H9 (cell line): ENCODE results near the gene RPS16. TPM values are rescaled to one million over a fixed set of nuclear protein-coding genes. Genes with fewer than 3 reads are reported as not detected.

Experiments used
- DNase-seq: peaks from one replicate; pipeline ENCODE4 v3.0.0-alpha.2; 2017
- H2AFZ ChIP-seq: one replicate; pipeline ENCODE4 v1.6.1; 2013; ENCODE audit warnings: mild to moderate bottlenecking, low read length, control low read depth, moderate library complexity
- H2AK5ac ChIP-seq: 2 replicates; pipeline ENCODE4 v1.6.1; 2013; ENCODE audit warnings: low read length, control low read depth, mixed read lengths; ENCODE audit not compliant: insufficient read length
- H2BK120ac ChIP-seq: one replicate; pipeline ENCODE4 v1.6.1; 2013; ENCODE audit warnings: low read depth, mild to moderate bottlenecking, low read length, control low read depth, inconsistent platforms; ENCODE audit not compliant: poor library complexity, severe bottlenecking
- H2BK12ac ChIP-seq: 2 replicates; pipeline ENCODE4 v1.6.1; 2013; ENCODE audit warnings: low read length, control low read depth, mixed read lengths, low read depth; ENCODE audit not compliant: insufficient read length
- H2BK15ac ChIP-seq: 2 replicates; pipeline ENCODE4 v1.6.1; 2013; ENCODE audit warnings: low read depth, low read length, control low read depth
- H2BK20ac ChIP-seq: one replicate; pipeline ENCODE4 v1.6.1; 2013; ENCODE audit warnings: low read depth, mild to moderate bottlenecking, low read length, control low read depth, inconsistent platforms; ENCODE audit not compliant: poor library complexity, severe bottlenecking
- H2BK5ac ChIP-seq: 2 replicates; pipeline ENCODE4 v1.6.1; 2013; ENCODE audit warnings: low read length, control low read depth, mixed read lengths; ENCODE audit not compliant: insufficient read length
- H3K14ac ChIP-seq: 2 replicates; pipeline ENCODE4 v1.6.1; 2013; ENCODE audit warnings: low read length, control low read depth; ENCODE audit not compliant: insufficient read depth
- H3K18ac ChIP-seq: 2 replicates; pipeline ENCODE4 v1.6.1; 2013; ENCODE audit warnings: low read depth, mild to moderate bottlenecking, mixed read lengths, low read length, control low read depth; ENCODE audit not compliant: insufficient read length
- H3K23ac ChIP-seq: 2 replicates; pipeline ENCODE4 v1.6.1; 2013; ENCODE audit warnings: low read length, control low read depth, mixed read lengths, low read depth; ENCODE audit not compliant: insufficient read length
- H3K23me2 ChIP-seq: 2 replicates; pipeline ENCODE4 v1.6.1; 2013; ENCODE audit warnings: low read depth, mild to moderate bottlenecking, mixed read lengths, low read length, control low read depth; ENCODE audit not compliant: insufficient read length, poor library complexity, severe bottlenecking
- H3K27ac ChIP-seq: 2 replicates; pipeline ENCODE4 v1.5.1; 2013; ENCODE audit warnings: low read length, control low read depth, mixed read lengths, low read depth; ENCODE audit not compliant: insufficient read length
- H3K27me3 ChIP-seq: 2 replicates; pipeline ENCODE4 v1.6.1; 2013; ENCODE audit warnings: low read length, control low read depth, inconsistent platforms; ENCODE audit not compliant: insufficient read depth
- H3K4ac ChIP-seq: 2 replicates; pipeline ENCODE4 v1.6.1; 2013; ENCODE audit warnings: low read depth, mild to moderate bottlenecking, control low read depth, inconsistent platforms, low read length, moderate library complexity
- H3K4me1 ChIP-seq: 2 replicates; pipeline ENCODE4 v1.6.1; 2013; ENCODE audit warnings: low read length, control low read depth, inconsistent platforms; ENCODE audit not compliant: insufficient read depth
- H3K4me2 ChIP-seq: 2 replicates; pipeline ENCODE4 v1.6.1; 2013; ENCODE audit warnings: low read length, control low read depth, mixed read lengths; ENCODE audit not compliant: insufficient read length, insufficient read depth
- H3K56ac ChIP-seq: 2 replicates; pipeline ENCODE4 v1.6.1; 2013; ENCODE audit warnings: low read depth, mild to moderate bottlenecking, mixed read lengths, low read length, control low read depth; ENCODE audit not compliant: insufficient read length
- H3K79me1 ChIP-seq: 2 replicates; pipeline ENCODE4 v1.6.1; 2013; ENCODE audit warnings: low read depth, mild to moderate bottlenecking, moderate library complexity, low read length, control low read depth, inconsistent platforms; ENCODE audit not compliant: insufficient read depth, poor library complexity, severe bottlenecking
- H3K79me2 ChIP-seq: 2 replicates; pipeline ENCODE4 v1.6.1; 2013; ENCODE audit warnings: low read length, control low read depth, inconsistent platforms; ENCODE audit not compliant: insufficient read depth
- H3K9ac ChIP-seq: 2 replicates; pipeline ENCODE4 v1.6.1; 2013; ENCODE audit warnings: low read length, control low read depth, mixed read lengths; ENCODE audit not compliant: insufficient read length; ENCODE audit errors: extremely low read depth
- H3K9me3 ChIP-seq: one replicate; pipeline ENCODE4 v1.6.1; 2013; ENCODE audit warnings: low read depth, low read length, inconsistent platforms; ENCODE audit not compliant: control insufficient read depth
- H3T11ph ChIP-seq: one replicate; pipeline ENCODE4 v1.6.1; 2013; ENCODE audit warnings: mild to moderate bottlenecking, low read length, control low read depth, inconsistent platforms
- H4K20me1 ChIP-seq: one replicate; pipeline ENCODE4 v1.6.1; 2013; ENCODE audit not compliant: control insufficient read depth, insufficient read length, insufficient read depth
- H4K5ac ChIP-seq: 2 replicates; pipeline ENCODE4 v1.6.1; 2013; ENCODE audit warnings: low read depth, mild to moderate bottlenecking, mixed read lengths, low read length, control low read depth; ENCODE audit not compliant: insufficient read length
- H4K8ac ChIP-seq: replicated peaks from 2 replicates; pipeline ENCODE4 v1.6.1; 2013; ENCODE audit warnings: low read length, control low read depth, mixed read lengths, low read depth; ENCODE audit not compliant: insufficient read length
- H4K91ac ChIP-seq: 2 replicates; pipeline ENCODE4 v1.6.1; 2013; ENCODE audit warnings: low read depth, mild to moderate bottlenecking, moderate library complexity, mixed read lengths, low read length, control low read depth; ENCODE audit not compliant: insufficient read length
- H3K27ac Mint-ChIP-seq, 3 experiments: 2 replicates in 2 of 3; 3 replicates in 1 of 3; pipeline ENCODE4 v1.8.0; 2020 to 2021; ENCODE audit warnings: mixed read lengths in 3 of 3, mild to moderate bottlenecking in 1 of 3, moderate library complexity in 1 of 3
- H3K27me3 Mint-ChIP-seq: 2 replicates; pipeline ENCODE4 v1.8.0; 2021; ENCODE audit warnings: low read depth, mild to moderate bottlenecking, moderate library complexity, mixed read lengths
- H3K36me3 Mint-ChIP-seq, 3 experiments: 2 replicates in 2 of 3; 3 replicates in 1 of 3; pipeline ENCODE4 v1.8.0; 2020 to 2021; ENCODE audit warnings: low read depth in 3 of 3, mixed read lengths in 3 of 3; ENCODE audit not compliant: insufficient read depth in 1 of 3
- H3K4me1 Mint-ChIP-seq, 2 experiments: 2 replicates each; pipeline ENCODE4 v1.8.0; 2020; ENCODE audit warnings: mixed read lengths in 2 of 2
- H3K4me3 Mint-ChIP-seq, 2 experiments: 2 replicates in 1 of 2; 3 replicates in 1 of 2; pipeline ENCODE4 v1.8.0; 2020 to 2021; ENCODE audit warnings: mild to moderate bottlenecking in 2 of 2, mixed read lengths in 2 of 2, moderate library complexity in 1 of 2
- H3K9me3 Mint-ChIP-seq, 2 experiments: 2 replicates in 1 of 2; 3 replicates in 1 of 2; pipeline ENCODE4 v1.8.0; 2020; ENCODE audit warnings: mild to moderate bottlenecking in 2 of 2, mixed read lengths in 2 of 2, moderate library complexity in 1 of 2
- WGBS: extraction: QIAGEN DNeasy Blood & Tissue Kit; methylation state at CpG from one replicate; pipeline ENCODE4 v1.1.7; 2013; ENCODE audit warnings: missing lambda C conversion rate, low lambda C conversion rate, mixed read lengths; ENCODE audit not compliant: insufficient read length; ENCODE audit errors: extremely low coverage; 5-methylcytosine and 5-hydroxymethylcytosine counted together
- total RNA-seq: library from RNA; stranded (reverse); gene quantifications from 2 replicates; pipeline ENCODE4 v1.2.1, GENCODE V29; 2021
- TF ChIP-seq, protein P1 (sequence below): fragments of 200-600 bp; sonication (generic); conservative IDR thresholded peaks from 3 replicates; pipeline ENCODE4 v1.8.0; 2021; ENCODE audit warnings: antibody characterized with exemption, mild to moderate bottlenecking

The RPS16 gene
- total RNA-seq, 1 experiment from 2014 or later = 2,711 TPM

DNA sequence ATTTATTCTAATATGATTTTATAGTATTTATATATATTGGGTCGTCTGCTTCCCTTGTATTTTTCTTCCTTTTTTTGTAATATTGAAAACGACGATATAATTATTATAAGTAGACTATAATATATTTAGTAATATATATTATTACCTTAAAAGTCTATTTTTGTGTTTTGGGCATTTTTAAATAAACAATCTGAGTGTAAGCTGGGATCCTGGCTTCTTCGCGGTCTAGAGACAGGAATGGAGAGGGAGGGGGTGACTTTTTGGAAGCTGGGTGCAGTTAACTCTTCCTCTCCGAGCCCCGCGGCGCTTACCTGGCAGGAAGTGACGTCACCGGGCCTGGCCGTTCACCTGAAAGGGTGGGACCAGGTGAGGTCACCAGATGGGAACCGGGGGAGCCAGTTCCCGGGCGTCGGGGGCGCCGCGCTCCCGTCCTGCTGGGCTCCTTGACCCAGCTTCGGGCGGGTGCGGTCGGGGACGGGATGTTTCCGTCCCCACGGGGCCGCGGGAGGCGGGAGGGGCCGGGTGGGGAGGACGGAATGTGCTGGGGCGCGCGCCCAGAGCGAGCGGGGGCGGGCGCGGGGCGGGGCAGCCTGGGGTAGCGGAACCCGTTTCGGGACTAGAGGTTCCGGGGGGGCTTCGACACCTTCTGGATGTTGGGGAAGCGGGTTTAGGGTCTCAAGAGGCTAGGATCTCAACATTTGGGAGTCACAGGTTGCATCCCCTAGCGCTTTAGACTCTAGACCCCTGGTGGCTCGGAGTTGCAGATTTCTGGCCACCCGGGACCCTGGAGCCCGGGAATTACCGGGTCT lies 26.3 kb downstream of the RPS16 start:
- H3K4me1 ChIP-seq = peaks cover 6% of the 10 kb centered on the region; the same call in 1 of the 2 replicates
- no CpG with 5 or more reads among the region's 52 CpGs for WGBS
- peak overlapping the region; percentile 74; the same call in 1 of the 2 replicates for H3K4ac ChIP-seq
- peak overlapping the region; percentile 91 for H3K18ac ChIP-seq
- H3K14ac ChIP-seq = peak overlapping the region; percentile 96
- peak; percentile 97 for DNase-seq
- peaks cover 1% of the 10 kb centered on the region; the same call in 1 of the 2 replicates for H3K27me3 Mint-ChIP-seq
- no peak overlapping the region for H3K23ac ChIP-seq
- H3K4me1 Mint-ChIP-seq = peaks cover 39 to 54% of the 10 kb centered on the region in 2 experiments
- H2BK15ac ChIP-seq = no peak overlapping the region
- H3K9ac ChIP-seq = peak overlapping the region; percentile 86
- H4K5ac ChIP-seq = no peak overlapping the region
- no peak overlapping the region for H2AK5ac ChIP-seq
- peak overlapping the region; percentile 40 to 97 (median 96); a peak in 5 of 7 replicates for H3K27ac Mint-ChIP-seq
- peak overlapping the region; percentile 78 for H3K4me2 ChIP-seq
- H3K23me2 ChIP-seq = peaks cover 19% of the 10 kb centered on the region
- H4K8ac ChIP-seq = no peak overlapping the region
- H2BK12ac ChIP-seq = no peak overlapping the region
- H4K20me1 ChIP-seq = peaks cover 2% of the 10 kb centered on the region
- H3K9me3 ChIP-seq = no peaks in the 10 kb centered on the region
- H3K27ac ChIP-seq = peak overlapping the region; percentile 62
- peak overlapping the region; percentile 96 to 97 for H3K4me3 Mint-ChIP-seq
- TF ChIP-seq, protein P1, sequence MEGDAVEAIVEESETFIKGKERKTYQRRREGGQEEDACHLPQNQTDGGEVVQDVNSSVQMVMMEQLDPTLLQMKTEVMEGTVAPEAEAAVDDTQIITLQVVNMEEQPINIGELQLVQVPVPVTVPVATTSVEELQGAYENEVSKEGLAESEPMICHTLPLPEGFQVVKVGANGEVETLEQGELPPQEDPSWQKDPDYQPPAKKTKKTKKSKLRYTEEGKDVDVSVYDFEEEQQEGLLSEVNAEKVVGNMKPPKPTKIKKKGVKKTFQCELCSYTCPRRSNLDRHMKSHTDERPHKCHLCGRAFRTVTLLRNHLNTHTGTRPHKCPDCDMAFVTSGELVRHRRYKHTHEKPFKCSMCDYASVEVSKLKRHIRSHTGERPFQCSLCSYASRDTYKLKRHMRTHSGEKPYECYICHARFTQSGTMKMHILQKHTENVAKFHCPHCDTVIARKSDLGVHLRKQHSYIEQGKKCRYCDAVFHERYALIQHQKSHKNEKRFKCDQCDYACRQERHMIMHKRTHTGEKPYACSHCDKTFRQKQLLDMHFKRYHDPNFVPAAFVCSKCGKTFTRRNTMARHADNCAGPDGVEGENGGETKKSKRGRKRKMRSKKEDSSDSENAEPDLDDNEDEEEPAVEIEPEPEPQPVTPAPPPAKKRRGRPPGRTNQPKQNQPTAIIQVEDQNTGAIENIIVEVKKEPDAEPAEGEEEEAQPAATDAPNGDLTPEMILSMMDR = no peak
- H3K79me2 ChIP-seq = peaks cover 5% of the 10 kb centered on the region; the same call in 1 of the 2 replicates
- no peaks in the 10 kb centered on the region; a peak in 1 of 5 replicates for H3K9me3 Mint-ChIP-seq
- peaks cover 9 to 20% (median 17%) of the 10 kb centered on the region in 3 experiments for H3K36me3 Mint-ChIP-seq
- no peak overlapping the region for H3K56ac ChIP-seq
- no peak overlapping the region for H2BK5ac ChIP-seq
- no peak overlapping the region for H4K91ac ChIP-seq
- H2BK20ac ChIP-seq = no peak overlapping the region
- H2BK120ac ChIP-seq = peak overlapping the region; percentile 81
- H2AFZ ChIP-seq = no peak overlapping the region
- H3K27me3 ChIP-seq = no peaks in the 10 kb centered on the region
- peaks cover under 1% of the 10 kb centered on the region for H3K79me1 ChIP-seq
- H3T11ph ChIP-seq = peak overlapping the region; percentile 77
